ENCODE results near the gene RPRD1A.

The RPRD1A gene

GRCh38 chr18:35974181-35974580 lies 93.2 kb downstream of the RPRD1A start:
- no peaks in the 10 kb centered on the region for H3F3A ChIP-seq (ENCODE audit: insufficient read depth)
- no peaks in the 10 kb centered on the region for H3K27me3 ChIP-seq (ENCODE audit: low read length)
- H3K36me3 ChIP-seq (ENCODE audit: low read length), result peaks cover 29% of the 10 kb centered on the region; the same call in 1 of the 2 replicates
- H2AFZ ChIP-seq (ENCODE audit: low read depth, low read length, severe bottlenecking), result no peak overlapping the region
- TF ChIP-seq EZH2phosphoT487 (conservative IDR thresholded peaks at IDR 0.05; ENCODE audit: low read length) (no peak), CTCF (IDR thresholded peaks at IDR 0.05; ENCODE audit: insufficient read depth, low read length, poor library complexity, severe bottlenecking) (no peak)
- no peak overlapping the region for H3K4me3 ChIP-seq (ENCODE audit: insufficient read depth, low read length, poor library complexity, severe bottlenecking)
- H3K9me2 ChIP-seq (replicated peaks; ENCODE audit: insufficient read depth, low read length), result no peaks in the 10 kb centered on the region
- H3K27ac ChIP-seq (ENCODE audit: low read depth, low read length), result no peak overlapping the region
- no peaks in the 10 kb centered on the region for H3K9me3 ChIP-seq (ENCODE audit: insufficient read depth, low read length)
- H3K4me2 ChIP-seq (ENCODE audit: low read depth, low read length, poor library complexity, severe bottlenecking), result peak overlapping the region; percentile 96
- H4K20me1 ChIP-seq (ENCODE audit: low read depth, low read length), result no peaks in the 10 kb centered on the region
- H3K9ac ChIP-seq (ENCODE audit: low read length), result no peak overlapping the region
- peaks cover 17% of the 10 kb centered on the region for H3K79me2 ChIP-seq (ENCODE audit: insufficient read depth, low read length)

- H4K20me1 ChIP-seq (ENCODE audit: low read depth, low read length), result no peaks in the 10 kb centered on the region
- H3F3A ChIP-seq (ENCODE audit: insufficient read depth), result no peaks in the 10 kb centered on the region
- no peak overlapping the region for H2AFZ ChIP-seq (ENCODE audit: low read depth, low read length, severe bottlenecking)
- peaks cover 25% of the 10 kb centered on the region; the same call in 1 of the 2 replicates for H3K36me3 ChIP-seq (ENCODE audit: low read length)
- no peak overlapping the region for H3K27ac ChIP-seq (ENCODE audit: low read depth, low read length)
- H3K9ac ChIP-seq (ENCODE audit: low read length), result peak overlapping the region; percentile 84
- no peaks in the 10 kb centered on the region for H3K9me3 ChIP-seq (ENCODE audit: insufficient read depth, low read length)
- TF ChIP-seq EZH2phosphoT487 (conservative IDR thresholded peaks at IDR 0.05; ENCODE audit: low read length) (no peak), CTCF (IDR thresholded peaks at IDR 0.05; ENCODE audit: insufficient read depth, low read length, poor library complexity, severe bottlenecking) (no peak)
- peak overlapping the region; percentile 95 for H3K4me3 ChIP-seq (ENCODE audit: insufficient read depth, low read length, poor library complexity, severe bottlenecking)
- no peaks in the 10 kb centered on the region for H3K27me3 ChIP-seq (ENCODE audit: low read length)
- peak overlapping the region; percentile 96 for H3K4me2 ChIP-seq (ENCODE audit: low read depth, low read length, poor library complexity, severe bottlenecking)
- H3K9me2 ChIP-seq (replicated peaks; ENCODE audit: insufficient read depth, low read length), result no peaks in the 10 kb centered on the region
- peaks cover 17% of the 10 kb centered on the region for H3K79me2 ChIP-seq (ENCODE audit: insufficient read depth, low read length)
Observed at GRCh38 chr18:35973650-35974049, 93.7 kb downstream of the RPRD1A start.

GRCh38 chr18:35972197-35973000 lies 95.0 kb downstream of the RPRD1A start, which contains the start of gene RMP24:
Gene RMP24 (plus strand): TSS chr18:35972679.
- Histone ChIP-seq H3K27me3 (ENCODE audit: low read length) (no peaks in the 10 kb centered on the region), H2AFZ (ENCODE audit: low read depth, low read length, severe bottlenecking) (peak within 1 kb of the TSS; percentile 80), H4K20me1 (ENCODE audit: low read depth, low read length) (no peaks in the 10 kb centered on the region), H3K9me3 (ENCODE audit: insufficient read depth, low read length) (no peaks in the 10 kb centered on the region), H3F3A (ENCODE audit: insufficient read depth) (no peaks in the 10 kb centered on the region), H3K9me2 (replicated peaks; ENCODE audit: insufficient read depth, low read length) (no peaks in the 10 kb centered on the region), H3K4me2 (ENCODE audit: low read depth, low read length, poor library complexity, severe bottlenecking) (peak within 1 kb of the TSS; percentile 96), H3K36me3 (ENCODE audit: low read length) (peaks cover 17% of the 10 kb centered on the region; the same call in 1 of the 2 replicates), H3K79me2 (ENCODE audit: insufficient read depth, low read length) (peaks cover 17% of the 10 kb centered on the region), H3K27ac (ENCODE audit: low read depth, low read length) (peak within 1 kb of the TSS; percentile 73), H3K4me3 (ENCODE audit: insufficient read depth, low read length, poor library complexity, severe bottlenecking) (peak within 1 kb of the TSS; percentile 95), H3K9ac (ENCODE audit: low read length) (peak within 1 kb of the TSS; percentile 84)
- TF ChIP-seq EZH2phosphoT487 (conservative IDR thresholded peaks at IDR 0.05; ENCODE audit: low read length) (no peak), CTCF (IDR thresholded peaks at IDR 0.05; ENCODE audit: insufficient read depth, low read length, poor library complexity, severe bottlenecking) (no peak)
